MM.1S (cell line): Measurements from ENCODE around the gene HTR1E.

Experiments
- DNase-seq: peaks from one replicate; pipeline ENCODE4 v3.0.0-alpha.2; 2015
- H2AFZ ChIP-seq: fragments of 300-600 bp; sonication (generic); 2 replicates; pipeline ENCODE4 v1.6.0; 2016; ENCODE audit warnings: antibody characterized with exemption, low read length
- H3F3A ChIP-seq: fragments of 300-600 bp; sonication (generic); 2 replicates; pipeline ENCODE4 v1.6.1; 2016; ENCODE audit warnings: mild to moderate bottlenecking, antibody characterized with exemption, low read length, moderate library complexity, mixed read lengths; ENCODE audit not compliant: insufficient read depth
- H3K27ac ChIP-seq: fragments of 300-600 bp; sonication (generic); 2 replicates; pipeline ENCODE4 v1.5.1; 2016; ENCODE audit warnings: mild to moderate bottlenecking, low read length
- H3K27me3 ChIP-seq: fragments of 300-600 bp; sonication (generic); replicated peaks from 2 replicates; pipeline ENCODE4 v1.6.0; 2016; ENCODE audit warnings: low read length; ENCODE audit not compliant: insufficient read depth
- H3K36me3 ChIP-seq: fragments of 300-600 bp; sonication (generic); replicated peaks from 2 replicates; pipeline ENCODE4 v1.6.1; 2016; ENCODE audit warnings: mild to moderate bottlenecking, low read length, mixed read lengths; ENCODE audit not compliant: insufficient read depth
- H3K4me1 ChIP-seq: fragments of 300-600 bp; sonication (generic); 2 replicates; pipeline ENCODE4 v1.6.1; 2016; ENCODE audit warnings: low read length, mixed read lengths
- H3K4me2 ChIP-seq: fragments of 300-600 bp; sonication (generic); 2 replicates; pipeline ENCODE4 v1.6.0; 2016; ENCODE audit warnings: low read depth, low read length
- H3K4me3 ChIP-seq: fragments of 300-600 bp; sonication (generic); 2 replicates; pipeline ENCODE4 v1.5.1; 2016; ENCODE audit warnings: low read length, mixed read lengths
- H3K79me2 ChIP-seq: fragments of 300-600 bp; sonication (generic); 2 replicates; pipeline ENCODE4 v1.6.1; 2016; ENCODE audit warnings: mixed run types, low read length, mixed read lengths
- H3K9ac ChIP-seq: fragments of 300-600 bp; sonication (generic); 2 replicates; pipeline ENCODE4 v1.6.1; 2016; ENCODE audit warnings: low read length, mixed read lengths
- H3K9me2 ChIP-seq: fragments of 300-600 bp; sonication (generic); replicated peaks from 2 replicates; pipeline ENCODE4 v1.6.1; 2016; ENCODE audit warnings: mild to moderate bottlenecking, low read length, mixed read lengths; ENCODE audit not compliant: insufficient read depth
- H3K9me3 ChIP-seq: fragments of 300-600 bp; sonication (generic); replicated peaks from 2 replicates; pipeline ENCODE4 v1.6.1; 2016; ENCODE audit warnings: mild to moderate bottlenecking, low read length, mixed read lengths; ENCODE audit not compliant: insufficient read depth
- H4K20me1 ChIP-seq: fragments of 300-600 bp; sonication (generic); 2 replicates; pipeline ENCODE4 v1.6.1; 2016; ENCODE audit warnings: mild to moderate bottlenecking, low read length, moderate library complexity, mixed read lengths; ENCODE audit not compliant: insufficient read depth
- CTCF ChIP-seq: fragments of 300-600 bp; sonication (generic); IDR thresholded peaks from 2 replicates; pipeline ENCODE4 v1.5.1; 2016; ENCODE audit warnings: antibody characterized with exemption, low read length, mixed read lengths
- EZH2 ChIP-seq: fragments of 300-600 bp; sonication (generic); optimal IDR thresholded peaks from 2 replicates; pipeline ENCODE3; 2017; ENCODE audit warnings: low read depth, mild to moderate bottlenecking, antibody characterized with exemption, low read length, mixed read lengths
- EZH2phosphoT487 ChIP-seq: fragments of 300-600 bp; sonication (generic); IDR thresholded peaks from 2 replicates; pipeline ENCODE4 v1.6.1; 2018; ENCODE audit warnings: antibody characterized with exemption, low read length

The HTR1E gene

GRCh38 chr6:87059943-87060342 lies 122.6 kb downstream of the HTR1E start:
- H3K27ac ChIP-seq: no peak overlapping the region
- no peak overlapping the region for H3K4me3 ChIP-seq
- H3K36me3 ChIP-seq: no peaks in the 10 kb centered on the region
- no peaks in the 10 kb centered on the region for H3K9me3 ChIP-seq
- H3K79me2 ChIP-seq: no peaks in the 10 kb centered on the region
- no peak overlapping the region for H3K4me2 ChIP-seq
- H2AFZ ChIP-seq: no peak overlapping the region
- no peaks in the 10 kb centered on the region for H3K27me3 ChIP-seq
- no peaks in the 10 kb centered on the region for H3F3A ChIP-seq
- TF ChIP-seq EZH2 (no peak), CTCF (no peak), EZH2phosphoT487 (no peak)
- H3K9ac ChIP-seq: no peak overlapping the region
- H3K9me2 ChIP-seq: no peaks in the 10 kb centered on the region
- DNase-seq: no peak
- peaks cover 5% of the 10 kb centered on the region for H3K4me1 ChIP-seq
- H4K20me1 ChIP-seq: no peaks in the 10 kb centered on the region

GRCh38 chr6:87065117-87065516 lies 127.8 kb downstream of the HTR1E start:
- no peak overlapping the region for H2AFZ ChIP-seq
- no peaks in the 10 kb centered on the region for H3K9me2 ChIP-seq
- H3K27ac ChIP-seq: no peak overlapping the region
- H3K9ac ChIP-seq: no peak overlapping the region
- no peaks in the 10 kb centered on the region for H3K9me3 ChIP-seq
- H3K27me3 ChIP-seq: no peaks in the 10 kb centered on the region
- no peaks in the 10 kb centered on the region for H4K20me1 ChIP-seq
- peaks cover 14% of the 10 kb centered on the region for H3K4me1 ChIP-seq
- no peak for TF ChIP-seq EZH2phosphoT487
- no peak for TF ChIP-seq EZH2
- TF ChIP-seq CTCF: no peak
- no peaks in the 10 kb centered on the region for H3K79me2 ChIP-seq
- no peak overlapping the region for H3K4me2 ChIP-seq
- H3K36me3 ChIP-seq: no peaks in the 10 kb centered on the region
- no peak overlapping the region for H3K4me3 ChIP-seq
- DNase-seq: no peak
- H3F3A ChIP-seq: no peaks in the 10 kb centered on the region
